GM23248 (cell line): ENCODE measurements around the gene RELL1.

ENCODE experiments used
- EZH2 ChIP-seq: fragments of 200-600 bp; sonication (generic); IDR thresholded peaks from 2 replicates; pipeline ENCODE4 v1.6.1; 2018; ENCODE audit warnings: antibody characterized with exemption, mild to moderate bottlenecking; ENCODE audit not compliant: insufficient read depth, poor library complexity, severe bottlenecking
- EZH2phosphoT487 ChIP-seq: fragments of 200-600 bp; sonication (generic); IDR thresholded peaks from 2 replicates; pipeline ENCODE4 v1.6.1; 2018; ENCODE audit warnings: antibody characterized with exemption, moderate library complexity, mild to moderate bottlenecking, low read depth; ENCODE audit not compliant: insufficient read depth

- no peak for TF ChIP-seq EZH2phosphoT487
- no peak for TF ChIP-seq EZH2
These were observed 34.3 kb downstream of the RELL1 start for GRCh38 chr4:37651781-37652377.
